ENCODE measurements around the gene RNFT2. TPM values are rescaled to one million over a fixed set of nuclear protein-coding genes. Genes with fewer than 3 reads are reported as not detected.
"Not testable (repeated sequence)": the region's sequence is repeated elsewhere in the genome, so short reads cannot be mapped to it uniquely, and the experiment has no call there.

RNFT2 gene
- total RNA-seq, 2 donors from 2014 or later, result 0.32 to 4.7 TPM

GRCh38 chr12:116813271-116814041 is 75.3 kb downstream of the RNFT2 start:
- no peak overlapping the region for H3K27ac ChIP-seq
- no peaks in the 10 kb centered on the region for H3K27me3 ChIP-seq (replicated peaks; ENCODE audit: insufficient read depth)
- 74% methylated on average over 7 of the region's 7 CpGs for WGBS
- no peak for DNase-seq (ENCODE audit: low spot score)
- TF ChIP-seq POLR2A (IDR thresholded peaks at IDR 0.05), result no peak
- TF ChIP-seq, protein P1, sequence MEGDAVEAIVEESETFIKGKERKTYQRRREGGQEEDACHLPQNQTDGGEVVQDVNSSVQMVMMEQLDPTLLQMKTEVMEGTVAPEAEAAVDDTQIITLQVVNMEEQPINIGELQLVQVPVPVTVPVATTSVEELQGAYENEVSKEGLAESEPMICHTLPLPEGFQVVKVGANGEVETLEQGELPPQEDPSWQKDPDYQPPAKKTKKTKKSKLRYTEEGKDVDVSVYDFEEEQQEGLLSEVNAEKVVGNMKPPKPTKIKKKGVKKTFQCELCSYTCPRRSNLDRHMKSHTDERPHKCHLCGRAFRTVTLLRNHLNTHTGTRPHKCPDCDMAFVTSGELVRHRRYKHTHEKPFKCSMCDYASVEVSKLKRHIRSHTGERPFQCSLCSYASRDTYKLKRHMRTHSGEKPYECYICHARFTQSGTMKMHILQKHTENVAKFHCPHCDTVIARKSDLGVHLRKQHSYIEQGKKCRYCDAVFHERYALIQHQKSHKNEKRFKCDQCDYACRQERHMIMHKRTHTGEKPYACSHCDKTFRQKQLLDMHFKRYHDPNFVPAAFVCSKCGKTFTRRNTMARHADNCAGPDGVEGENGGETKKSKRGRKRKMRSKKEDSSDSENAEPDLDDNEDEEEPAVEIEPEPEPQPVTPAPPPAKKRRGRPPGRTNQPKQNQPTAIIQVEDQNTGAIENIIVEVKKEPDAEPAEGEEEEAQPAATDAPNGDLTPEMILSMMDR (IDR thresholded peaks at IDR 0.05), result no peak
- no peak for TF ChIP-seq POLR2AphosphoS5 (IDR thresholded peaks at IDR 0.05)
- no peaks in the 10 kb centered on the region for H3K36me3 ChIP-seq
- no peaks in the 10 kb centered on the region for H3K9me3 ChIP-seq
- intact Hi-C loops (cut with DNase I), result no loop called here
- H3K4me1 ChIP-seq (replicated peaks), result no peaks in the 10 kb centered on the region
- no peak overlapping the region for H3K4me3 ChIP-seq

- not testable (repeated sequence) for H3K4me1 ChIP-seq (replicated peaks); DNase-seq (ENCODE audit: low spot score); H3K27me3 ChIP-seq (replicated peaks; ENCODE audit: insufficient read depth); H3K27ac ChIP-seq; H3K4me3 ChIP-seq; H3K36me3 ChIP-seq; H3K9me3 ChIP-seq
- 93% methylated on average over 10 of the region's 10 CpGs for WGBS
- intact Hi-C loops (cut with DNase I), result loop anchor here (5.0 kb wide), 2 partner anchors 77 to 97 kb away; partner anchors contain the start of genes RNFT2 and SPRING1
These were observed 76.7 kb downstream of the RNFT2 start for GRCh38 chr12:116814766-116815165.

DNA sequence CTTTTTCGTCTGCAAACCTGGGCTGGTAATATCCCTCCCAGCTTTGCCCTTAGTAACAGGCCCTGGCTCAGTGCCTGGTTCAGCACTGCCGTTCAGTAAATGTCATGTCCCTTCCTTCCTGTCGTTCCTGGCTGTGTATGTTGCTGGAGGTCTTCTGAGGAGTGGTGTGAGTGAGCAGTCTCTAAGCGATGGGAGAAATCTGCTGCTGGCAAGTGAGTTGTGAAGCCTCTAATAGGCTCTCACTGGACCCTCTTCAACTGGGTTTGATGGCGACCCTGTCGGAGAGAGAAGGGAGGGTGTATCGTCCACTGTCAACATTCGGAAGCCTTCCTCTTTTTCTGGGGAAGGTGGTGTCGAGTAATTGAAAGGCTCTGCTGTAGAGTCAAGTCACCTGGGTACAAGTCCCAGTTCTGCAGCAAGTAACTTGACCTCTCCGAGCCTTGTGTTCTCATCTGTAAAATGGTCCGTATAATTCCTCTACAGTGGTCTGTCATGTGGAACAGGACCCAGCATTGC is 80.3 kb downstream of the RNFT2 start:
- H3K36me3 ChIP-seq, result no peaks in the 10 kb centered on the region
- H3K4me1 ChIP-seq (replicated peaks), result no peaks in the 10 kb centered on the region
- intact Hi-C loops (cut with DNase I), result loop anchor here (5.0 kb wide), 2 partner anchors 81 to 101 kb away; partner anchors contain the start of genes RNFT2 and SPRING1
- no peak for TF ChIP-seq POLR2AphosphoS5 (IDR thresholded peaks at IDR 0.05)
- TF ChIP-seq, protein P1 (IDR thresholded peaks at IDR 0.05), result no peak
- TF ChIP-seq POLR2A (IDR thresholded peaks at IDR 0.05), result no peak
- H3K27ac ChIP-seq, result peak overlapping the region; percentile 84 to 88
- H3K9me3 ChIP-seq, result no peaks in the 10 kb centered on the region
- peak overlapping the region; percentile 57 to 60 for H3K4me3 ChIP-seq
- H3K27me3 ChIP-seq (replicated peaks; ENCODE audit: insufficient read depth), result no peaks in the 10 kb centered on the region
- DNase-seq (ENCODE audit: low spot score), result peak; percentile 36
- 28% methylated on average over 11 of the region's 11 CpGs for WGBS

DNA sequence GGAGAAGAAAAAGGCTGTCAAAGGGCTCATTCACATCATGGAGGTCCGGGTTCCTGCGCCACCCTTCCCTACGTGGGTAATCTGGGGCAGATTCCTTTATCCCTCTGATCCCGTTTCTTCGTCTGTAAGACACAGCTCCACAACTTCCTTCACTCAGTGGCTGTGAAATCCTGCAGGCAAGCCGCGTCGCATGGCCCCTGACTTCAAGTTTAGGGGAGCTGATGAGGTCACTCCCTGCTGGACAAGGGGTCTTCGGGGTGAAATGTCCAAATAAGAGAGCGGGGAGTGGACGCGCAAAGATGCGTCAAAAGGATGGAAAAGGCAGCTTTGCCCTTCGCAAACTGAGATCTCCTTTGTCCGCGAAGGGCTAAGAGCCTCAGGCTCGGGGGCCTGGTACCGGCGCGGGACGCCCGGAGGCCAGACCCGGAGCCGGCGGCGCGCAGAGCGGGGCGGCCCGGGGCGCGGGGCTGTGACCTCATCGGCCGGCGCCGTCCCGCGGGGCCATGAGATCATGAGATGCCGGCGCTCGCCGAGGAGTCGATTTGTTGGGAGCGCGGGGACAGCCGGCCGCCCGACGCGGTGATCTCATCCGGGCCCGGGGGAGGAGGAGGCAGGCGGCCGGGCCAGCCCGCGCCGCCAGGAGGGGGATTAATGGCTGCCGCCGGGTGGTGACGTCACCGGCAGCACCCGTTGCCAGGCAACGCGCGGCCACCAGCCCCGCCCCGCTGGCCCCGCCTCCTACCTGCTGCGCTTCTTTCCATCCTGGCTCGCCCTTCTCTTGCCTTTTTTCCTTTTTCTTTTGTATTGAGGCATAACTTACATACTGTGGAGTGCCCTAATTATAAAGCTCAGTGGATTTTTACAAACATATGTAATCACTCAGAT is 81.1 kb downstream of the RNFT2 start:
- Histone ChIP-seq H3K4me3 (peak overlapping the region; percentile 57 to 60), H3K27me3 (replicated peaks; ENCODE audit: insufficient read depth) (no peaks in the 10 kb centered on the region), H3K4me1 (replicated peaks) (no peaks in the 10 kb centered on the region), H3K36me3 (no peaks in the 10 kb centered on the region), H3K9me3 (no peaks in the 10 kb centered on the region), H3K27ac (peak overlapping the region; percentile 84 to 88)
- under 1% methylated on average over 50 of the region's 70 CpGs for WGBS
- peak; percentile 85 for DNase-seq (ENCODE audit: low spot score)
- intact Hi-C loops (cut with DNase I), result loop anchor here (5.0 kb wide), 2 partner anchors 82 to 102 kb away; partner anchors contain the start of genes RNFT2 and SPRING1
- TF ChIP-seq POLR2AphosphoS5 (IDR thresholded peaks at IDR 0.05) (peak; percentile 65), POLR2A (IDR thresholded peaks at IDR 0.05) (peak; percentile 54)
- TF ChIP-seq, protein P1 (IDR thresholded peaks at IDR 0.05), result peak in 2 of 4 experiments; percentile 36 to 48

DNA sequence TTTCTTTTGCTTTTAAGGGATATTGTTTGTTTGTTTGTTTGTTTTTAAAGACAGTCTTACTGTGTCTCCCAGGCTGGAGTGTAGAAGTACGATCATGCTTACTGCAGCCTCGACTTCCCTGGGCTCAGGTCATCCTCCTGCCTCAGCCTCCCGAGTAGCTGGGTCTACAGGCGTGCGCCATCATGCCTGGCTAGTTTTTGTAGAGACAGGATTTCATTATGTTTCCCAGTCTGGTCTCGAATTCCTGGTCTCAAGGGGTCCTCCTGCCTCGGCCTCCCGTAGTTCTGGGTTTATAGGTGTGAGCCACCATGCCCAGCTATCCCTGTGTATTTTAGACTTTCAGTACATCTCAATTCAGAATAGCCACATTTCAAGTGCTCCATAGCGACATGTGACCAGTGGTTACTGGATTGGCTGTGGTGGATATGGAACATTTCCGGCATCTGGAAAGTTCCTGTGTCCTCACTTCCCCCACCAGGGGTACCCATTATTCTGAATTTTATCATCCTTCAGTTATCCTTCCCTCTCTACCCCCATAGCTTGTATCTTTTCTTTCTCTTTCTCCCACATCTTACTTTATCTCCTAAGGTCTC is 82.0 kb downstream of the RNFT2 start:
- Histone ChIP-seq H3K27me3 (replicated peaks; ENCODE audit: insufficient read depth) (no peaks in the 10 kb centered on the region), H3K27ac (peak overlapping the region in 1 of 2 donors; percentile 88), H3K36me3 (no peaks in the 10 kb centered on the region), H3K4me3 (no peak overlapping the region), H3K9me3 (no peaks in the 10 kb centered on the region), H3K4me1 (replicated peaks) (no peaks in the 10 kb centered on the region)
- TF ChIP-seq, protein P1 (IDR thresholded peaks at IDR 0.05), result no peak
- no peak for TF ChIP-seq POLR2AphosphoS5 (IDR thresholded peaks at IDR 0.05)
- TF ChIP-seq POLR2A (IDR thresholded peaks at IDR 0.05), result no peak
- DNase-seq (ENCODE audit: low spot score), result no peak
- WGBS, result 69% methylated on average over 10 of the region's 10 CpGs
- intact Hi-C loops (cut with DNase I), result no loop called here
